Measurements from ENCODE around the gene PPP1R7. TPM values are rescaled to one million over a fixed set of nuclear protein-coding genes. Genes with fewer than 3 reads are reported as not detected.

PPP1R7 gene
- polyA plus RNA-seq, 3 donors, result 54.9 to 102 (median 84.4) TPM

DNA sequence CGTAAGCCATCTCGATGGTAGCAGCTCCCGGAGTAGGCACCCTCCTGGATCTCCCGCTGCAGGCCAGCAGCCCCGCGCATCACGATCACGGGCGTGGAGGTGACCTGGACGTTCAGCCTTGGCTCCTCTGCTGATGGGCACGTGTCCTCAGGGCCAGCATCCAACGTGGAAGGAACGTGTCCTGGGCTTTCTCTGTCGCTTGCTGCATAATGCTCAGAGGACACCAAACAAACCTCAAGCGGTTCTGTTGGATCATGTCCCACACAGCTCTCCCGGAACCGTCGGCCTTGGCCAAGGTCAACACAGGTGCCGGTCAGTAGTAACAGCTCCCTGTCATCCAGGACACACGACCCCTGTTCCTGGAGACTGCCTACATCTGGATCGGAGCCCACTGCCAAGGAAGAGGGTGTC is 24.1 kb upstream of the PPP1R7 start:
- Mint-ChIP-seq H3K4me3 (no peak overlapping the region), H3K9me3 (no peaks in the 10 kb centered on the region), H3K27ac (no peak overlapping the region), H3K36me3 (peaks cover 21 to 36% of the 10 kb centered on the region in 2 donors), H3K27me3 (ENCODE audit: low read depth in 3 of 3) (peaks cover 0 to 1% (median 0%) of the 10 kb centered on the region in 3 donors), H3K4me1 (peaks cover 8% of the 10 kb centered on the region)
- TF ChIP-seq, protein P1, sequence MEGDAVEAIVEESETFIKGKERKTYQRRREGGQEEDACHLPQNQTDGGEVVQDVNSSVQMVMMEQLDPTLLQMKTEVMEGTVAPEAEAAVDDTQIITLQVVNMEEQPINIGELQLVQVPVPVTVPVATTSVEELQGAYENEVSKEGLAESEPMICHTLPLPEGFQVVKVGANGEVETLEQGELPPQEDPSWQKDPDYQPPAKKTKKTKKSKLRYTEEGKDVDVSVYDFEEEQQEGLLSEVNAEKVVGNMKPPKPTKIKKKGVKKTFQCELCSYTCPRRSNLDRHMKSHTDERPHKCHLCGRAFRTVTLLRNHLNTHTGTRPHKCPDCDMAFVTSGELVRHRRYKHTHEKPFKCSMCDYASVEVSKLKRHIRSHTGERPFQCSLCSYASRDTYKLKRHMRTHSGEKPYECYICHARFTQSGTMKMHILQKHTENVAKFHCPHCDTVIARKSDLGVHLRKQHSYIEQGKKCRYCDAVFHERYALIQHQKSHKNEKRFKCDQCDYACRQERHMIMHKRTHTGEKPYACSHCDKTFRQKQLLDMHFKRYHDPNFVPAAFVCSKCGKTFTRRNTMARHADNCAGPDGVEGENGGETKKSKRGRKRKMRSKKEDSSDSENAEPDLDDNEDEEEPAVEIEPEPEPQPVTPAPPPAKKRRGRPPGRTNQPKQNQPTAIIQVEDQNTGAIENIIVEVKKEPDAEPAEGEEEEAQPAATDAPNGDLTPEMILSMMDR (IDR thresholded peaks at IDR 0.05), result no peak
- Histone ChIP-seq H3K27ac (ENCODE audit: low read depth in 1 of 2, low read length in 2 of 2) (no peak overlapping the region), H2AFZ (ENCODE audit: insufficient read depth, low read depth, low read length, poor library complexity, severe bottlenecking) (no peak overlapping the region), H3K4me1 (ENCODE audit: control insufficient read depth in 1 of 2, insufficient read depth in 2 of 2, low read length in 2 of 2) (no peaks in the 10 kb centered on the region), H3K4me3 (replicated peaks in 1 of 3; ENCODE audit: low read depth in 2 of 3, low read length in 3 of 3) (no peak overlapping the region), H3K79me2 (ENCODE audit: insufficient read depth, low read length) (no peaks in the 10 kb centered on the region), H3K9ac (ENCODE audit: insufficient read depth, low read length, poor library complexity, severe bottlenecking) (no peak overlapping the region), H3K36me3 (replicated peaks in 1 of 2; ENCODE audit: control insufficient read depth in 1 of 2, insufficient read depth in 2 of 2, low read length in 2 of 2) (peaks cover 6 to 14% of the 10 kb centered on the region in 2 donors), H3K4me2 (replicated peaks; ENCODE audit: extremely low read depth, low read length, poor library complexity, severe bottlenecking) (no peak overlapping the region), H3K27me3 (ENCODE audit: control insufficient read depth in 2 of 2, insufficient read depth in 2 of 2, low read length in 2 of 2) (no peaks in the 10 kb centered on the region), H4K20me1 (ENCODE audit: insufficient read depth, low read length) (no peaks in the 10 kb centered on the region), H3K9me3 (replicated peaks in 1 of 2; ENCODE audit: control insufficient read depth in 1 of 2, insufficient read depth in 1 of 2, low read length in 2 of 2) (no peaks in the 10 kb centered on the region)
- no peak for DNase-seq
- intact Hi-C loops (cut with micrococcal nuclease), result no loop called here
- 97% methylated on average over 21 of the region's 21 CpGs for WGBS (ENCODE audit: insufficient coverage)

DNA sequence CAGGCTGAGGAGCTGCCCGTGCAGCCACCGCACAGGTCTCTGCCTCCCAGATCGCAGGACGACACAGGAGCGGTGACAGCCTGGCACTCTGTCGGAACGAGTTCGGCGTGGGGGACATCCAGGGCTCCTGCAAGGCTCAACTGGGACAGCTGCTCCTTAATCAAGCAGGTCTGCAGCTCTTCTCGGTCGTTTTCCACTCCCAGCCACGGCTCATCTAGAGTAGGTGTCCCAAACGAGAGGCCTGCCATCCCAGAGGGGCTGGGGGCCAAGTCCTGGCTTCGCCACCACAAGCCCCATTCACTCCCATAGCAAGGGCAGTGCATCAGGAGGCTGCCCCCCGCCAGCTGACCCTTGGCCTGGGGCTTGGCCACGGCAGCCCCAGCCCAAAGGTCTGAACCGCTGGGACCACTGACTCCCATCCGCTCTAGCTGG is 23.5 kb upstream of the PPP1R7 start:
- H3K9ac ChIP-seq (ENCODE audit: insufficient read depth, low read length, poor library complexity, severe bottlenecking), result no peak overlapping the region
- Mint-ChIP-seq H3K27me3 (ENCODE audit: low read depth in 3 of 3) (peaks cover 0 to 1% (median 0%) of the 10 kb centered on the region in 3 donors), H3K36me3 (peaks cover 16 to 35% of the 10 kb centered on the region in 2 donors), H3K4me1 (peaks cover 8% of the 10 kb centered on the region), H3K9me3 (no peaks in the 10 kb centered on the region), H3K27ac (no peak overlapping the region), H3K4me3 (no peak overlapping the region)
- no peaks in the 10 kb centered on the region for H3K79me2 ChIP-seq (ENCODE audit: insufficient read depth, low read length)
- H3K9me3 ChIP-seq (replicated peaks in 1 of 2; ENCODE audit: control insufficient read depth in 1 of 2, insufficient read depth in 1 of 2, low read length in 2 of 2), result no peaks in the 10 kb centered on the region
- no peak overlapping the region for H3K4me2 ChIP-seq (replicated peaks; ENCODE audit: extremely low read depth, low read length, poor library complexity, severe bottlenecking)
- no peaks in the 10 kb centered on the region for H3K27me3 ChIP-seq (ENCODE audit: control insufficient read depth in 2 of 2, insufficient read depth in 2 of 2, low read length in 2 of 2)
- peaks cover 6 to 14% of the 10 kb centered on the region in 2 donors for H3K36me3 ChIP-seq (replicated peaks in 1 of 2; ENCODE audit: control insufficient read depth in 1 of 2, insufficient read depth in 2 of 2, low read length in 2 of 2)
- 96% methylated on average over 17 of the region's 18 CpGs for WGBS (ENCODE audit: insufficient coverage)
- H3K4me3 ChIP-seq (replicated peaks in 1 of 3; ENCODE audit: low read depth in 2 of 3, low read length in 3 of 3), result no peak overlapping the region
- intact Hi-C loops (cut with micrococcal nuclease), result no loop called here
- H2AFZ ChIP-seq (ENCODE audit: insufficient read depth, low read depth, low read length, poor library complexity, severe bottlenecking), result no peak overlapping the region
- no peaks in the 10 kb centered on the region for H4K20me1 ChIP-seq (ENCODE audit: insufficient read depth, low read length)
- TF ChIP-seq, protein P1 (IDR thresholded peaks at IDR 0.05), result no peak
- no peak for DNase-seq
- no peaks in the 10 kb centered on the region for H3K4me1 ChIP-seq (ENCODE audit: control insufficient read depth in 1 of 2, insufficient read depth in 2 of 2, low read length in 2 of 2)
- H3K27ac ChIP-seq (ENCODE audit: low read depth in 1 of 2, low read length in 2 of 2), result no peak overlapping the region
